ENCODE results near the gene CAMTA1.
"Not testable (repeated sequence)": the region's sequence is repeated elsewhere in the genome, so short reads cannot be mapped to it uniquely, and the experiment has no call there.

Gene CAMTA1

GRCh38 chr1:7409278-7409677 lies 624.0 kb downstream of the CAMTA1 start:
- no peak for DNase-seq (ENCODE audit: low spot score)

DNA sequence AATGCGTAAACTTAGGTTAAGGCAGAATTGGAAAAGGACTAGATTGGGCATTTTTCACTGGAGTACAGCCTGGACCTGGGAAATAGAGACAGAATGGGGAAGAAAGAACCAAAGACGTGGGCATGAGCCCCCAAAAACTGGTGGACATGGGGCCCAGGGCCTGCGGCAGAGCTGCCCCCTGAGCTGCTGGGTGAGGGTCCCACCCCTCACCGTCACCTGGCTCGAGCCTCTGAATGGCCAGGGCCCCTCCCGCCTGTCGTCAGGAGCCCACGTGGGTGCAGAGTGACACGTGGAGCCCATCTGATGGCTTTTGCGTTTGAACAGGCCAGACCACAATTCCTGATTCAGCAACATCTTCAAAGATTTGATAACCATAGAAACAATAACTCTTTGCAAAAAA lies 624.9 kb downstream of the CAMTA1 start:
- no peak for DNase-seq (ENCODE audit: low spot score)

DNA sequence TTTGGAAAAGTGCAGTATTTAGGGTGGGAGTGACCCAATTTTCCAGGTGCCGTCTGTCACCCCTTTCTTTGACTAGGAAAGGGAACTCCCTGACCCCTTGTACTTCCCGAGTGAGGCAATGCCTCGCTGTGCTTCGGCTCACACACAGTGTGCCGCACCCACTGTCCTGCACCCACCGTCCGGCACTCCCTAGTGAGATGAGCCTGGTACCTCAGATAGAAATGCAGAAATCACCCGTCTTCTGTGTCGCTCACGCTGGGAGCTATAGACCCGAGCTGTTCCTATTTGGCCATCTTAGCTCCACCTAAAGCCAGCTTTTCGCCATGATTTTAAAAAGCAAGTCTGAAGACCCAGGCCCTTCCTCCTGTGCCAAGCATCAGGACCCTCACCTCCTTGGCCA lies 632.4 kb downstream of the CAMTA1 start:
- not testable (repeated sequence) for DNase-seq (ENCODE audit: low spot score)

DNA sequence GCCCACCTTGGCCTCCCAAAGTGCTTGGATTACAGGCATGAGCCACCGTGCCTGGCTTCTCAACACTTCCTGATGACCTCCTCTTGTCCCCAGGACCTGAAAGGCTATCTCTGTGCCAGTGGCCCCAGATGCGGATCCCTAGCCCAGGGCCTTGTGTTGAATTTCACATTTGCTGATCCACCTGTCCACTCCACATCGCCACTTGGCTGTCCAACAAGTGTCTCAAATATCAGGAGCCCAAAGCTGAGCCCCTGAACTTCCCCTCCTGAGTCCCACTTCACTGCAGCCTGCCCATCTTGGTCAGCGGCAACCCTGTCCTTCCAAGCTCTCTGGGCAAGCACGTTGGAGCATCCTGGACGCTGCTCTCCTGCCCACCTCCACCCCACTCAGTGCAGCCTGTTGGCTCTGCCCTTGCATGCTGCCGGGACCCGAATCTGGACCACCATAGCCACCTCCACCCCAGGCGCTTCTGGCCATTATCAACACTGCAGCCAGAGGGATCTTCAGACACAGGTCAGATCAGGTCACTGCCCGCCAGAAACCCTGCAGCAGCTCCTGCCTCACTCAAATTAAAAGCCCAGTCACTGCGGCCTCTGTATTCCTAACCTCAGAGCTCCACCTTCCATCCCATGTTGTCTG lies 633.3 kb downstream of the CAMTA1 start:
- DNase-seq (ENCODE audit: low spot score): no peak

- DNase-seq (ENCODE audit: low spot score): no peak
Observed at GRCh38 chr1:7420098-7420445, 634.8 kb downstream of the CAMTA1 start.

DNA sequence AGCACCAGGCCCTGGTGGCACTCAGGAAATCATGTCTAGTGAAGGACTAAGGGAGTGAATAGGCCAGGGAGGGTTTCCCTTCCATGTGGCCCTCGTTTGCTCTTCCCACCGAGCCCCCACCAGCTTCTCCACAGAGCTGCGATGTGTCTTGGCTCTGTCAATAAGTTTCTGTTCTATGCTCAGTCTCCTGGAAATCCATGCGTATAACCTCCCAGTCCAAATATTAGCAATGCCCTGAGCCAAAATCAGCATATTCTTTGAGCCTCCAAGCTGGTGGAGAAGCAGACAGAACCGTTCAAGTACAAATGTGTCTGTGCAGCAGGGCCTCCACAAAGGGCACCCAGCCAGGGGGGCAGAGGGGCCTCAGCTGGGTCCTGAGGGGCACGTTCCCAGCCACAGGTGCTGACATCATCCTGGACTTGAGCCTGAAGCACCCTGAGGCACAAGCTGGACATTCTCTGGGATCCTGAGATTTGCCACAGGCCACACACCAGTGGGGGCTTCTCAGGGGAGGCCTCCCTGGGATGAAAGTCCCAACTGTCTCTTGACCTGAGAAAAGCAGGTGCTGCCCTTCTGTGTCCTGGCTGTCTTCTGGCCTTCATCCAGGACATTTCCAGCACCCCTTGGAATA lies 635.3 kb downstream of the CAMTA1 start:
- DNase-seq (ENCODE audit: low spot score): no peak

GRCh38 chr1:7421471-7422075 lies 636.3 kb downstream of the CAMTA1 start:
- DNase-seq (ENCODE audit: low spot score): no peak

GRCh38 chr1:7422081-7422480 lies 636.8 kb downstream of the CAMTA1 start:
- no peak for DNase-seq (ENCODE audit: low spot score)

DNA sequence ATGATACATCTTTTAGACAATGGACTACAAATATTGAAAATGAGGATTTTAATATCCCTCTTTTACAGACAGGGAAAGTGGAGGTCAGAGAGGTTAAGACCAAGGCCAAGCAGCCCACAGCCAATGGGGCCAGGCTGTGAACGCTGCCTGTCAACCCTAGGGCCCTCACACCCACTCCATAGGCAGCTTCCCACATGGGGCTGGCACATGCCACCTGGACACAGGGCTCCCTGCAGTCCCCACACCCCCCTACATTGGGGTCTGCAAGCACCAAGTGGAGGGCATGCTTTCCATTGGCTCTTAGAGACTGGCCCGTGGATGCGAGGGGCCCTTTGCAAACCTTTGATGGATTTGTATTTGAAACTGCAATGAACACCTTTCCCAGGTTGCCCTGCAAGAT lies 637.3 kb downstream of the CAMTA1 start:
- DNase-seq (ENCODE audit: low spot score): no peak

GRCh38 chr1:7422966-7423365 lies 637.7 kb downstream of the CAMTA1 start:
- DNase-seq (ENCODE audit: low spot score): no peak

GRCh38 chr1:7424352-7424890 lies 639.2 kb downstream of the CAMTA1 start:
- no peak for DNase-seq (ENCODE audit: low spot score)

- no peak for DNase-seq (ENCODE audit: low spot score)
Observed at GRCh38 chr1:7425229-7425628, 640.0 kb downstream of the CAMTA1 start.

- DNase-seq (ENCODE audit: low spot score): no peak
Observed at GRCh38 chr1:7425771-7426170, 640.5 kb downstream of the CAMTA1 start.

DNA sequence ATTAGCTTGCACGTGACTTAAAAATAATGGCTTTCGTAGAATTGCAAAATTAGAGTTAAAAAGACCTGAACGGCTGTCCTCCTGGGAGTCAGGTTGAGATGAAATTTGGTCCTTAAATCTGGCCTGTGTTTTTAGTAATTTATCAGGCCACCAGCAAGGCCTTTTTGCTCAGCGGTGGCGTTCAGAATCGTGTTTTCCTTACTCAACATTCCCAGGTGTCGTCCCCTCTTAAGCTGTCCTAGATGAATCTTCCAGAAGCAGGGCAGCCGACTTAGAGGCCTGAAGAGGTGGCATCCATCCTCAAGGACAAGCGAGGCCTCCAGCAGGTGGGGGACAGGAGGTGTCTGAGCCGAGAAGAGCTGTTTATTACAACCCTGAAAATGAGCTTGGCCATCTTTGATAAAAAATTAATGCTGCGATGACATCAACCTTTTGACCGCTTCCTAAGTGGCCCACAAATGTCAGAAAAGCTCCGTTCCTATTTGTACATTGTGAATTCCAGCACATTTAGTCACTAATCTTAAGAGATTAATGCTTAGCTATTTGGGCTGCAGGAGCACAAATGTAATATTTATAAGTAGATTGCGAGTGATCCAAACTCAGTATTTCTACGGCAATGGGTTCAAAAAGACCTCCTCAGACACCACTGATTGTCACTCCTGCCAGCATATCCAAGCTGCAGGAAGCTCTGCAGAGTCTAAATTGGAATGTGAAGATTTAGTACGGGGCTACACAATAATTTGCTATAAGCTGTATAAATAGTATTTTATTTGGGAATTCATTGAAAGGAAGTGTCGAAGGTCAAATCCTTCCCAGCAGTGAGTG lies 641.7 kb downstream of the CAMTA1 start:
- DNase-seq (ENCODE audit: low spot score): no peak

DNA sequence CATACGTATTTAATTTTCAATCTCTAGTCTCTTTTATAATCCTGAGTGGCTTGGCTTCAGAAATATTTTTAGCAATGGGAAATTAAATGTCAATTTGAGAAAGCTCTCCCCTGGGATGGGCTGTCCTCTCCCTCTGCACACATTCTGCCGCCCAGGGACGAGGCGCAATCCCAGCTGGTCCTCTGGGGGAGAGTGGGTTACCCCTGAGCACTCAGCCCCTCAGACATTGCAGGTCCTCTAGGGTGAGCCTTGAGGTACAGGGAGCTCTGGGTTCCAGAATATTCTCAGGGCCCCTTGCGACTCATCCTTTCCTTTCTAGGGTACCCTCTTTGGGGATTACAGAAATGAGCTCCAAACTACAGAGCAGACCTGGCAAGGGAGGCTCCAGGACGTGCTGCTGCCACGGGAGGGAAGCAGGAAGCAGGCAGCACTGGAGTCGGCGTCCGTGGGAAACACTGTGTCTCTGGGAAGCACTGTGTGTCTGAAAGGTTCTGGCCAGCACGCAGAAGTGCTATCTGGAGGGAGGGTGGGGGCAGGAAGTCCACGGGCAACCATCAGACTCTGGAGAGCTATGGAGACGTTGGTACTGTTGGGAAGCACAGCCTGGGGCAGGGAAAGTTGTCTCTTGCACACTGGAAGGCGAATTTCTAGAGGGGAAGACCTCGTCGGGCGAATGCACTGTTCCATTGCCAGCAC lies 642.5 kb downstream of the CAMTA1 start:
- no peak for DNase-seq (ENCODE audit: low spot score)

GRCh38 chr1:7429290-7429689 lies 644.0 kb downstream of the CAMTA1 start:
- no peak for DNase-seq (ENCODE audit: low spot score)

- no peak for DNase-seq (ENCODE audit: low spot score)
Observed at GRCh38 chr1:7430047-7430608, 644.9 kb downstream of the CAMTA1 start.

DNA sequence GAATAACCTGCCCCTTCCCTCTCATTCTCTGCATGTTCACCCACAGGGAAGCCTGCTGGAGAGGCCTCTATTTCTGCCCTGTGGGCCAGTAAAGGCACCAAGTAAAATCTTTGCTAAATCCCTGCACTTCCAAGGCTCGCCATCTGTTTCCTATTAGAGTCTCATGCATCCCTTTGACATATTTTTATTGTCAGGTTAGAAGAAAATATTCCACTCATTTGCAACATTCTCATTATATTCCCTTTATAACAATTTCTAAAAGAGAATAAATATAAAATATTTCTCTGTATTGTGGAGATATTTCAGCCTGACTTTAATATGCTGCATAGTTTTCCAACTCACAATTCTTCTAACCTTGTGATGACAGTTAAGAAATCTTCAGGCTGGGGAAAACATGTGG lies 645.4 kb downstream of the CAMTA1 start:
- DNase-seq (ENCODE audit: low spot score): no peak

DNA sequence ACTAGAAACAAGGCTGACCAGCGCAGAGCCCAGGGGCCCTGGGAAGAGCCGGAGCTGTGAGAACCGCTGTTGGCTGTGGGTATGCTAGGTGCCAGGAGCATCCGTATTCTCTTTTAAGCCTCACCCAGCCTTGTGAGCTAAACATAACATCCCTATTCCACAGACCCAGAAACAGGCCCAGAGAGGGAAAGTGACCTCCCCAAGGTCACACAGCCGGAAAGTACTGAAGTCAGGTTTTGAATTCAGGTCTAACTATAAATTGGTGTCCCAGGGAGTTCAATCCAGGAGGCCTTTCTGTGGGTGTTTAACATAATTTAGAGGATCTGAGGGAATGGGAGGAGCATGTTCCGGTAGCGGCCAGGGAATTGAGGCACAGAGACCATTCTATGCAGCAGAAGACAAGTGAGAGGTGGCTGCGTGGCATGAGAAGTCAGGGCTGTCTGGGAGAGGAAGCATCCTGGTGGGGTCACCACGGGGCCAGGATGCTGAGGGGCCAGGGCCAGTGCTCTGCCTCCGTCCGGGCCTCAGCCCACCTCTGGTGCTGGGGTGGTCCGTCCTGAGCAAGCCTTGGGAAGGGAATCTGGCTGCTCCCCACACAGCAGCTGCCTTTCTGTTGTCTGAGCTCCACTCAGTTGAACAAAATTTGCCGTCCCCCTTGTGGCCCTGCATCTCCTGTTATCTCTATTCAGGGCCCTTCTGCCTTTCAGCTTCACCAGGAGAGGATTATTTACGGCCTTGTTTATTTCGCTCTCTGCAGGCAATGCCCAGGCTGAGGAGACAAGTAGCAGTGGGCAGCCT lies 647.0 kb downstream of the CAMTA1 start:
- no peak for DNase-seq (ENCODE audit: low spot score)

- no peak for DNase-seq (ENCODE audit: low spot score)
Observed at GRCh38 chr1:7432900-7433380, 647.7 kb downstream of the CAMTA1 start.

DNA sequence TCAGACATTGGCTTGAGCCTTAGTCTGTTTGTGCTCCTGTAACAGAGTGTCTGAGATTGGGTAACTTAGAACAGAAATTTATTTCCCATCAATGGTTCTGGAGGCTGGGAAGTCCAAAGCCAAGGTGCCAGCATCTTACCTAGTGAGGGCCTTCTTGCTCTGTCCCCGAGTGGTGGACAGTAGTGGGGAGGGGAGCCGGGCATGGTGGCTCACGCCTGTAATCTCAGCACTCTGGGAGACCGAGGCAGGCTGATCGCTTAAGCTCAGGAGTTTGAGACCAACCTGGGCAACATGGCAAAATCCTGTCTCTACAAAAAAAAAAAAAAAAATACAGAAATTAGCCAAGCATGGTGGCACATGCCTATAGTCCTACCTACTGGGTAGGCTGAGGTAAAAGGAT lies 649.3 kb downstream of the CAMTA1 start:
- no peak for DNase-seq (ENCODE audit: low spot score)

Data from RKO (cell line).